Endothelial cell (in vitro differentiated cells): Measurements from ENCODE around the gene ATP6V0E2. TPM values are rescaled to one million over a fixed set of nuclear protein-coding genes. Genes with fewer than 3 reads are reported as not detected.
"Not testable (repeated sequence)": the region's sequence is repeated elsewhere in the genome, so short reads cannot be mapped to it uniquely, and the experiment has no call there.

Source experiments
- DNase-seq: peaks from one replicate; pipeline ENCODE4 v3.0.0; 2021; ENCODE audit warnings: low spot score
- H3K27ac Mint-ChIP-seq: one replicate; pipeline ENCODE4 v1.8.0; 2021; ENCODE audit warnings: mixed read lengths, inconsistent platforms; ENCODE audit not compliant: unreplicated experiment
- H3K27me3 Mint-ChIP-seq: one replicate; pipeline ENCODE4 v1.8.0; 2021; ENCODE audit warnings: mild to moderate bottlenecking, moderate library complexity, mixed read lengths, inconsistent platforms; ENCODE audit not compliant: unreplicated experiment
- H3K36me3 Mint-ChIP-seq: one replicate; pipeline ENCODE4 v1.8.0; 2021; ENCODE audit warnings: mild to moderate bottlenecking, low read depth, mixed read lengths, inconsistent platforms; ENCODE audit not compliant: unreplicated experiment
- H3K4me1 Mint-ChIP-seq: one replicate; pipeline ENCODE4 v1.8.0; 2021; ENCODE audit warnings: mild to moderate bottlenecking, mixed read lengths, inconsistent platforms; ENCODE audit not compliant: unreplicated experiment
- H3K4me3 Mint-ChIP-seq: one replicate; pipeline ENCODE4 v1.8.0; 2021; ENCODE audit warnings: mild to moderate bottlenecking, mixed read lengths, inconsistent platforms; ENCODE audit not compliant: unreplicated experiment
- H3K9me3 Mint-ChIP-seq: one replicate; pipeline ENCODE4 v1.8.0; 2021; ENCODE audit warnings: mixed read lengths, inconsistent platforms; ENCODE audit not compliant: unreplicated experiment
- total RNA-seq: library from RNA; stranded (reverse); fragmentation: NEBNext Ultra II Directional; extraction: Animal tissue kit (Norgen Biotek cat#: 25700); gene quantifications from one replicate; pipeline ENCODE4 v1.2.1, GENCODE V29; 2021; ENCODE audit not compliant: unreplicated experiment
- TF ChIP-seq, protein P1 (sequence below): fragments of 200-600 bp; sonication (generic); IDR thresholded peaks from one replicate; pipeline ENCODE4 v1.5.0; 2021; ENCODE audit warnings: antibody characterized with exemption; ENCODE audit not compliant: unreplicated experiment

Gene ATP6V0E2
- total RNA-seq, 1 donor from 2014 or later: 18.5 TPM

DNA sequence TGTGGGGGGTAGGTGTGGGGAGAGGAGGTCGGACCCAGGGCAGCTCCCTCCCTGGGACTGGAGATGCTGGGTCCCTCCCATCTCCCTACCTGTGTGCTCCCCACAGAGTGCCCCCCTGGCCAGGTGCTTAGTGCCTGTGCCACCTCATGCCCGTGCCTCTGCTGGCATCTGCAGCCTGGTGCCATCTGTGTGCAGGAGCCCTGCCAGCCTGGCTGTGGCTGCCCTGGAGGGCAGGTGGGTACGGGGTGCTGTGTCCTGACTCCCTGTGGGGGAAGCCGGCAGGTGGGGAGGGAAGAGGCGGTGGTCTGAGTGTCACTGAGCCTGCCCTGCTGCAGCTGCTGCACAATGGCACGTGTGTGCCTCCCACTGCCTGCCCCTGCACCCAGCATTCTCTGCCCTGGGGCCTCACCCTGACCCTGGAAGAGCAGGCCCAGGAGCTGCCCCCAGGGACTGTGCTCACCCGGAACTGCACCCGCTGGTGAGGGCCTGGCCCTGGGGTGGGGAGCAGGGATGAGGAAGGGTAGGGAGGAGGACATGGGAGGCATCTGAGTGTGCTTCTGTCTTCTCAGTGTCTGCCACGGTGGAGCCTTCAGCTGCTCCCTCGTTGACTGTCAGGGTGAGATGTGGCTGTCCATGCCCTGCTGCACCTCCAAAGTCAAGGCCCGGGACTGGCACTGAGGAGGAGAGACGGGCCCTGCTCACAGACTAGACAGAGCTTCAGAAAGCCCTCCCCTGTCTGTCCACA lies 47.3 kb upstream of the ATP6V0E2 start:
- Mint-ChIP-seq H3K36me3 (no peaks in the 10 kb centered on the region), H3K9me3 (no peaks in the 10 kb centered on the region), H3K27me3 (peaks cover 9% of the 10 kb centered on the region), H3K27ac (no peak overlapping the region), H3K4me3 (no peak overlapping the region), H3K4me1 (no peaks in the 10 kb centered on the region)
- TF ChIP-seq, protein P1, sequence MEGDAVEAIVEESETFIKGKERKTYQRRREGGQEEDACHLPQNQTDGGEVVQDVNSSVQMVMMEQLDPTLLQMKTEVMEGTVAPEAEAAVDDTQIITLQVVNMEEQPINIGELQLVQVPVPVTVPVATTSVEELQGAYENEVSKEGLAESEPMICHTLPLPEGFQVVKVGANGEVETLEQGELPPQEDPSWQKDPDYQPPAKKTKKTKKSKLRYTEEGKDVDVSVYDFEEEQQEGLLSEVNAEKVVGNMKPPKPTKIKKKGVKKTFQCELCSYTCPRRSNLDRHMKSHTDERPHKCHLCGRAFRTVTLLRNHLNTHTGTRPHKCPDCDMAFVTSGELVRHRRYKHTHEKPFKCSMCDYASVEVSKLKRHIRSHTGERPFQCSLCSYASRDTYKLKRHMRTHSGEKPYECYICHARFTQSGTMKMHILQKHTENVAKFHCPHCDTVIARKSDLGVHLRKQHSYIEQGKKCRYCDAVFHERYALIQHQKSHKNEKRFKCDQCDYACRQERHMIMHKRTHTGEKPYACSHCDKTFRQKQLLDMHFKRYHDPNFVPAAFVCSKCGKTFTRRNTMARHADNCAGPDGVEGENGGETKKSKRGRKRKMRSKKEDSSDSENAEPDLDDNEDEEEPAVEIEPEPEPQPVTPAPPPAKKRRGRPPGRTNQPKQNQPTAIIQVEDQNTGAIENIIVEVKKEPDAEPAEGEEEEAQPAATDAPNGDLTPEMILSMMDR: no peak
- no peak for DNase-seq

DNA sequence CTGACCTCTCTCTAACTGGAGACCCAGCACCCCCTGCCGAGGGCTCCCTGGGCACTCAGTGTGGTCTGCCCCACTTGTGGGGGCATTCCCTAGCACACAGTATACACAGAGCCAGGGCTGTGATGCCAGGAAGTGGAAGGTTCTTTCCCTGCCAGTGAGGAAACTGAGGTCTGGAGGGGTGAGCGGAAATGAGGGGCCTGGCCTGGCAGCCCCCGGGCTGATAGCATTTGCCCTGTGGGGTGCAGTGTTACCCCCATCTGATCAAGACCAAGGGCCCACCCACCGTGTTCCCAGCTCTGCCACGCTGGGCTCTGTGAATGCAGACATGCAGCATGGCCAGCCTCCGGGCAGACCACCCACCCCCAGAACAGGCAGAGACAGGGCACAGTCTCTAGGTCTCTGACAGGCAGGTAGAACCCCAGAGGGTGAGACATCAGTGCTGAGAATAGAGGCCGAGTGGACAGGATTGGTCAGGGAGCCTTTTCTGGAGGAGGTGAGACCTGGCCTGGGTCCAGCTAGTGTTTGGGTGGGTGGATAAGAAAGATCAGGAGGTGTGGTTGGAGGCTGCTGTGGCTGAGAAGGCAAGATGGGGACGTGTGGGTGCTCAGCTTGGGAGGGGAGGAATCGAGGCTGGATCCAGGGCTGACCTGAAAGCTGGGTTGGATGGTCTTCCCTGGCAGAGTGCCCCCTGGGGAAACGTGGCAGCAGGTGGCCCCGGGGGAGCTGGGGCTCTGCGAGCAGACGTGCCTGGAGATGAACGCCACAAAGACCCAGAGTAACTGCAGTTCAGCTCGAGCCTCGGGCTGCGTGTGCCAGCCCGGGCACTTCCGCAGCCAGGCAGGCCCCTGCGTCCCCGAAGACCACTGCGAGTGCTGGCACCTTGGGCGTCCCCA lies 46.4 kb upstream of the ATP6V0E2 start:
- Mint-ChIP-seq H3K27ac (no peak overlapping the region), H3K27me3 (peaks cover 14% of the 10 kb centered on the region), H3K9me3 (no peaks in the 10 kb centered on the region), H3K4me1 (peaks cover 3% of the 10 kb centered on the region), H3K4me3 (no peak overlapping the region), H3K36me3 (peaks cover 3% of the 10 kb centered on the region)
- no peak for DNase-seq
- TF ChIP-seq, protein P1: no peak

DNA sequence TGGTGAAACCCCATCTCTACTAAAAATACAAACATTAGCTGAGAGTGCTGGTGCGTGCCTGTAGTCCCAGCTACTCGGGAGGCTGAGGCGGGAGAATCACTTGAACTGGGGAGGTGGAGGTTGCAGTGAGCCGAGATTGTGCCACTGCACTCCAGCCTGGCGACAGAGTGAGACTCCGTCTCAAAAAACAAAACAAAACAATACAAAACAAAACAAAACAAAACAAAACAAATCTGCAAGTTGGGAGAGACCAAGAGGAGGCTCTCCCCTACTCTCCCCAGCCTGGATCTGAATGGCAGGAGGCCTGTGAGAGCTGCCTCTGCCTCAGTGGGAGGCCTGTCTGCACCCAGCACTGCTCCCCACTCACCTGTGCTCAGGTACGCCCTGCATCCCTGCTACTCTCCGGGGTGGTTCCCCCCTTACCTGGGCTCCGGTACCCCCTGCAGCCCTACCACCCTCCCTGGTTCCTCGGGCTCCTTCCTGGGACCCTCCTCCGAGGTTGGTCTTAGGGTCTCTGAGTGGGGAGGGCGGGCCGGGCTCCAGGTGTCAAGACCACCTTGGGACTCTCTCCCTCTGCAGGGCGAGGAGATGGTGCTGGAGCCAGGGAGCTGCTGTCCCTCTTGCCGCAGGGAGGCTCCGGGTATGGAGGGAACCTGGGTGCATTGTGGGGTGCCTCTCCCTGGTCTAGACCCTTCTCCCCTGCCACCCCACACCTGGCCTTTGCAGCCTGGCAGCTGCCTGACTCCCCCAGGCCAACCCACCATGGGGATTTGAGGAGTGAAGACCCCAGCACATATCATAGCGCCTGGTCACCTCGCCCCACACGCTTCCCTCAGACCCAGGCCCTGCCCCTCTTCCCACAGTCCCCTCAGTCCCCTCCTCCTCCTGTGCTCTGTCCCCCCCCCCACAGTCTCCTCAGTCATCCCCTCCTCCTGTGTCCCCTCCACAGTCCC lies 45.1 kb upstream of the ATP6V0E2 start:
- no peak for DNase-seq
- Mint-ChIP-seq H3K4me3 (no peak overlapping the region), H3K27ac (no peak overlapping the region), H3K9me3 (no peaks in the 10 kb centered on the region), H3K27me3 (peaks cover 19% of the 10 kb centered on the region), H3K4me1 (peaks cover 3% of the 10 kb centered on the region), H3K36me3 (peaks cover 3% of the 10 kb centered on the region)
- TF ChIP-seq, protein P1: no peak

DNA sequence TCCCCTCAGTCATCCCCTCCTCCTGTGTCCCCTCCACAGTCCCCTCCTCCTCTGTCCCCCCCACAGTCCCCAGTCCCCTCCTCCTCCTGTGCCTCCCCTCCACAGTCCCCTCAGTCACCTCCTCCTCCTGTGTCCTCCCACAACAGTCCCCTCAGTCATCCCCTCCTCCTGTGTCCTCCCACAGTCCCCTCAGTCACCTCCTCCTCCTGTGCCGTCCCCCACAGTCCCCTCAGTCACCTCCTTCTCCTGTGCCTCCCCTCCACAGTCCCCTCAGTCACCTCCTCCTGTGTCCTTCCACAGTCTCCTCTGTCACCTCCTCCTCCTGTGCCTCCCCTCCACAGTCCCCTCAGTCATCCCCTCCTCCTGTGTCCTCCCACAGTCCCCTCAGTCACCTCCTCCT lies 43.2 kb upstream of the ATP6V0E2 start:
- peaks cover 24% of the 10 kb centered on the region for H3K27me3 Mint-ChIP-seq
- H3K9me3 Mint-ChIP-seq, H3K4me3 Mint-ChIP-seq, DNase-seq, H3K27ac Mint-ChIP-seq, H3K4me1 Mint-ChIP-seq, H3K36me3 Mint-ChIP-seq: not testable (repeated sequence)
